NCI-H1417 (cell line): Measurements from ENCODE around the gene CDH15.

Source experiments
- DNase-seq, 3 experiments: peaks; one replicate each; lab custom pipeline; 2025; lab: John Stamatoyannopoulos, UW

The CDH15 gene

GRCh38 chr16:89140981-89141883 lies 30.3 kb upstream of the CDH15 start:
- no peak for DNase-seq

GRCh38 chr16:89141884-89142267 lies 29.7 kb upstream of the CDH15 start:
- DNase-seq, result no peak

GRCh38 chr16:89142474-89143195 lies 28.9 kb upstream of the CDH15 start:
- DNase-seq, result peak in 1 of 3 experiments; percentile 6

GRCh38 chr16:89143201-89143741 lies 28.3 kb upstream of the CDH15 start:
- DNase-seq, result no peak

GRCh38 chr16:89143911-89144675 lies 27.5 kb upstream of the CDH15 start:
- no peak for DNase-seq

- no peak for DNase-seq
These were observed 26.9 kb upstream of the CDH15 start for GRCh38 chr16:89144681-89145080.

- DNase-seq, result no peak
These were observed 26.0 kb upstream of the CDH15 start for GRCh38 chr16:89145406-89146161.

- no peak for DNase-seq
These were observed 25.1 kb upstream of the CDH15 start for GRCh38 chr16:89146211-89147005.

GRCh38 chr16:89147085-89147817 lies 24.3 kb upstream of the CDH15 start:
- no peak for DNase-seq

- peak in 1 of 3 experiments; percentile 6 for DNase-seq
These were observed 22.2 kb upstream of the CDH15 start for GRCh38 chr16:89149386-89149785.

GRCh38 chr16:89150090-89150835 lies 21.3 kb upstream of the CDH15 start:
- peak in 2 of 3 experiments; percentile 35 to 62 for DNase-seq

GRCh38 chr16:89150981-89151380 lies 20.6 kb upstream of the CDH15 start:
- no peak for DNase-seq

- no peak for DNase-seq
These were observed 18.5 kb upstream of the CDH15 start for GRCh38 chr16:89152831-89153700.

GRCh38 chr16:89153848-89154271 lies 17.7 kb upstream of the CDH15 start:
- no peak for DNase-seq

GRCh38 chr16:89154390-89155183 lies 17.0 kb upstream of the CDH15 start:
- DNase-seq, result no peak

- no peak for DNase-seq
These were observed 16.3 kb upstream of the CDH15 start for GRCh38 chr16:89155184-89155679.
